Measurements from ENCODE around the gene NRM. TPM values are rescaled to one million over a fixed set of nuclear protein-coding genes. Genes with fewer than 3 reads are reported as not detected.
"Not testable (repeated sequence)": the region's sequence is repeated elsewhere in the genome, so short reads cannot be mapped to it uniquely, and the experiment has no call there.

Gene NRM
- polyA plus RNA-seq, 6 donors from 2014 or later, result 37.3 to 72.1 (median 45.4) TPM

DNA sequence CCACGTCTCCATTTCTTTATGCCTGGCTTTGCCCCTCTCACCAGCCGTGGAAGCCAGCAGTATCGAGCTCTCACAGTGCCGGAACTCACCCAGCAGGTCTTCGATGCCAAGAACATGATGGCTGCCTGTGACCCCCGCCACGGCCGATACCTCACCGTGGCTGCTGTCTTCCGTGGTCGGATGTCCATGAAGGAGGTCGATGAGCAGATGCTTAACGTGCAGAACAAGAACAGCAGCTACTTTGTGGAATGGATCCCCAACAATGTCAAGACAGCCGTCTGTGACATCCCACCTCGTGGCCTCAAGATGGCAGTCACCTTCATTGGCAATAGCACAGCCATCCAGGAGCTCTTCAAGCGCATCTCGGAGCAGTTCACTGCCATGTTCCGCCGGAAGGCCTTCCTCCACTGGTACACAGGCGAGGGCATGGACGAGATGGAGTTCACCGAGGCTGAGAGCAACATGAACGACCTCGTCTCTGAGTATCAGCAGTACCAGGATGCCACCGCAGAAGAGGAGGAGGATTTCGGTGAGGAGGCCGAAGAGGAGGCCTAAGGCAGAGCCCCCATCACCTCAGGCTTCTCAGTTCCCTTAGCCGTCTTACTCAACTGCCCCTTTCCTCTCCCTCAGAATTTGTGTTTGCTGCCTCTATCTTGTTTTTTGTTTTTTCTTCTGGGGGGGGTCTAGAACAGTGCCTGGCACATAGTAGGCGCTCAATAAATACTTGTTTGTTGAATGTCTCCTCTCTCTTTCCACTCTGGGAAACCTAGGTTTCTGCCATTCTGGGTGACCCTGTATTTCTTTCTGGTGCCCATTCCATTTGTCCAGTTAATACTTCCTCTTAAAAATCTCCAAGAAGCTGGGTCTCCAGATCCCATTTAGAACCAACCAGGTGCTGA is 33.3 kb upstream of the NRM start:
- H3K9me3 Mint-ChIP-seq; H3K27me3 Mint-ChIP-seq; ATAC-seq (ENCODE audit: low read depth in 2 of 2); DNase-seq: not testable (repeated sequence)
- Mint-ChIP-seq H3K4me3 (peak overlapping the region in 5 of 8 donors; percentile 3 to 75 (median 41)), H3K36me3 (peaks cover 7 to 25% of the 10 kb centered on the region in 2 donors), H3K4me1 (peaks cover 30 to 47% (median 44%) of the 10 kb centered on the region in 3 donors), H3K27ac (peak overlapping the region in 4 of 6 donors; percentile 30 to 73 (median 65))

- H3K36me3 Mint-ChIP-seq, result peaks cover 7 to 25% of the 10 kb centered on the region in 2 donors
- not testable (repeated sequence) for DNase-seq; H3K9me3 Mint-ChIP-seq; H3K27me3 Mint-ChIP-seq; ATAC-seq (ENCODE audit: low read depth in 2 of 2)
- H3K4me1 Mint-ChIP-seq, result peaks cover 30 to 51% (median 44%) of the 10 kb centered on the region in 3 donors
- H3K4me3 Mint-ChIP-seq, result peak overlapping the region in 5 of 8 donors; percentile 41 to 100 (median 95)
- peak overlapping the region in 5 of 6 donors; percentile 30 to 97 (median 68) for H3K27ac Mint-ChIP-seq
Observed at GRCh38 chr6:30723159-30723842, 32.5 kb upstream of the NRM start.

DNA sequence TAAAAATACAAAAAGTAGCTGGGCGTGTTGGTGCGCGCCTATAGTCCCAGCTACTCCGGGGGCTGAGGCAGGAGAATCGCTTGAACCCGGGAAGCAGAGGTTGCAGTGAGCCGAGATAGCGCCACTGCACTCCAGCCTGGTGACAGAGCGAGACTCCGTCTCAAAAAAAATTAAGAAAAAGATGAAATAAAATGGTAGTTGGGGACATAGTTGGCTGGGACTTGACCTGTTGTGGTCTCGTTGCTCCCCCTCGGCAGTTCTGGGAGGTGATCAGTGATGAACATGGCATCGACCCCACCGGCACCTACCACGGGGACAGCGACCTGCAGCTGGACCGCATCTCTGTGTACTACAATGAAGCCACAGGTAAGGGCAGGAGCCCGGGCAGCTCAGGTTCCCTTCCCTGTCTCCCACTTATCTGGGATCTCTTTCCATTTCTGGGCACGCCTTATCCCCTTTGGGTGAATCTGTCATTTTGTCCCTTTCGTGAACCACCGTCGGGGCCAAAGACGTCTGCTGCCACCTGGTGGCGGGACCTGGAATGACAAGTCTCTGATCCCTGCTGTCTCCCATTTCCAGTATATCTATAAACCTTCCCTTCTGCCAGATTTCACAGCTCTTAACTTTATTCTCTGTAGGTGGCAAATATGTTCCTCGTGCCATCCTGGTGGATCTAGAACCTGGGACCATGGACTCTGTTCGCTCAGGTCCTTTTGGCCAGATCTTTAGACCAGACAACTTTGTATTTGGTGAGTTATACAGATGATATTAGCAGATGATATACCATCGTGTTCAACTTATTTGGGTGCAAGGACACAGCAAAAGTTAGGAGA is 31.7 kb upstream of the NRM start:
- Mint-ChIP-seq H3K9me3 (no peaks in the 10 kb centered on the region), H3K4me3 (peak overlapping the region; percentile 89 to 100 (median 99)), H3K36me3 (peaks cover 7 to 25% of the 10 kb centered on the region in 2 donors), H3K4me1 (peaks cover 33 to 54% (median 48%) of the 10 kb centered on the region in 3 donors), H3K27ac (peak overlapping the region; percentile 91 to 98 (median 96)), H3K27me3 (no peaks in the 10 kb centered on the region)
- peak; percentile 77 for DNase-seq
- ATAC-seq (ENCODE audit: low read depth in 2 of 2), result no peak

GRCh38 chr6:30722025-30722279 is 31.2 kb upstream of the NRM start:
- not testable (repeated sequence) for ATAC-seq (ENCODE audit: low read depth in 2 of 2); H3K27me3 Mint-ChIP-seq; H3K9me3 Mint-ChIP-seq; DNase-seq
- peaks cover 9 to 25% of the 10 kb centered on the region in 2 donors for H3K36me3 Mint-ChIP-seq
- H3K27ac Mint-ChIP-seq, result peak overlapping the region in 5 of 6 donors; percentile 93 to 98 (median 97)
- H3K4me1 Mint-ChIP-seq, result peaks cover 37 to 60% (median 53%) of the 10 kb centered on the region in 3 donors
- H3K4me3 Mint-ChIP-seq, result peak overlapping the region; percentile 89 to 100 (median 99)

GRCh38 chr6:30721198-30722024 is 30.6 kb upstream of the NRM start:
- Mint-ChIP-seq H3K4me3 (peak overlapping the region; percentile 89 to 100 (median 99)), H3K36me3 (peaks cover 14 to 25% of the 10 kb centered on the region in 2 donors), H3K27ac (peak overlapping the region; percentile 93 to 100 (median 98)), H3K9me3 (no peaks in the 10 kb centered on the region), H3K4me1 (peaks cover 42 to 65% (median 58%) of the 10 kb centered on the region in 3 donors), H3K27me3 (no peaks in the 10 kb centered on the region)
- ATAC-seq (ENCODE audit: low read depth in 2 of 2) (peak; percentile 27 to 40), DNase-seq (peak; percentile 96)

GRCh38 chr6:30720738-30721197 is 30.0 kb upstream of the NRM start:
- Mint-ChIP-seq H3K36me3 (peaks cover 15 to 25% of the 10 kb centered on the region in 2 donors), H3K4me3 (peak overlapping the region; percentile 89 to 100 (median 99)), H3K4me1 (peaks cover 47 to 71% (median 62%) of the 10 kb centered on the region in 3 donors), H3K9me3 (no peaks in the 10 kb centered on the region), H3K27ac (peak overlapping the region; percentile 93 to 100 (median 97)), H3K27me3 (no peaks in the 10 kb centered on the region)
- DNase-seq (peak; percentile 61), ATAC-seq (ENCODE audit: low read depth in 2 of 2) (peak in 1 of 2 donors; percentile 9)

DNA sequence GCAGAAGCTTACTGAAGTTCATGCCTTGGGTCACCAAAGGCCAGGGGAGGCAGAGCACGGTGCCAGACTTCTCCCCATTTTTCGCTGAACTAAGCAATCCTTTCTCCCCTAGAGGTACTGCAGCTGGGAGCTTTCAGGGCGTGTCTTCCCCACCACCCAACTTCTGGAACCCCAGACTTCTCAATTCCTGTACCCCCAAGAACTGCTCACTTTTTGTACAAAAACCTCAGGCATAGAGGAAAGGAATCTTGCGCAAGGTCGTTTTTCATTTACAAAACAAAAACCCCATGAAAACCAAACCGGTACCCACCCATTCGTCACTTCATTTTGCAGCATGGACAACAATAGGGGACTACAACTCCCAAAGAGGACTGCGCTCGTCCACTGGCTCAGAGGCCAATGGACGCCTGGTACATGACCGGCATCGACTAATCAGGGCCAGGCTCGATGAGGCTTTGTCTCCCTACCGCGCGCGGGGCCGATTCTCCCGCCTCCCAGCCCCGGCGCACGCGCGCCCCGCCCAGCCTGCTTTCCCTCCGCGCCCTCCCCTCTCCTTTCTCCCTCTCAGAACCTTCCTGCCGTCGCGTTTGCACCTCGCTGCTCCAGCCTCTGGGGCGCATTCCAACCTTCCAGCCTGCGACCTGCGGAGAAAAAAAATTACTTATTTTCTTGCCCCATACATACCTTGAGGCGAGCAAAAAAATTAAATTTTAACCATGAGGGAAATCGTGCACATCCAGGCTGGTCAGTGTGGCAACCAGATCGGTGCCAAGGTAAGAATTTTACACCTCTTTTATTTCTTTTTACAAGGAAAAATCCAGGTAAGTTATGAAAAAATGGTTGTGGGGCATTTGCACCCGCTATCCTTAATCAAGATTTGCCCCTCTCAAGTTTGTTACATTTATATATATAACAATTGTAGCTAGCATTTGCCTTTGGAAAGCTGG is 29.3 kb upstream of the NRM start, which contains the start of gene TUBB:
Gene TUBB (plus strand): TSS at position 562 of the 947 bp plus-strand sequence. CDS start 155 bp downstream, at position 717.
- peaks cover 15 to 22% of the 10 kb centered on the region in 2 donors for H3K36me3 Mint-ChIP-seq
- DNase-seq (peak; percentile 92), ATAC-seq (ENCODE audit: low read depth in 2 of 2) (peak; percentile 55)
- peaks cover 47 to 72% (median 59%) of the 10 kb centered on the region in 3 donors for H3K4me1 Mint-ChIP-seq
- peak within 1 kb of the TSS; percentile 93 to 100 (median 97) for H3K27ac Mint-ChIP-seq
- peak within 1 kb of the TSS; percentile 89 to 100 (median 99) for H3K4me3 Mint-ChIP-seq
- no peaks in the 10 kb centered on the region for H3K27me3 Mint-ChIP-seq
- no peaks in the 10 kb centered on the region for H3K9me3 Mint-ChIP-seq

- DNase-seq, result no peak
- peaks cover 44 to 68% (median 52%) of the 10 kb centered on the region in 3 donors for H3K4me1 Mint-ChIP-seq
- peak overlapping the region; percentile 89 to 100 (median 99) for H3K4me3 Mint-ChIP-seq
- H3K27ac Mint-ChIP-seq, result peak overlapping the region in 4 of 6 donors; percentile 93 to 100 (median 97)
- no peaks in the 10 kb centered on the region for H3K27me3 Mint-ChIP-seq
- peaks cover 15% of the 10 kb centered on the region in 2 donors for H3K36me3 Mint-ChIP-seq
- ATAC-seq (ENCODE audit: low read depth in 2 of 2), result no peak
- no peaks in the 10 kb centered on the region for H3K9me3 Mint-ChIP-seq
Observed at GRCh38 chr6:30719356-30719755, 28.6 kb upstream of the NRM start.

GRCh38 chr6:30717845-30718720 is 27.3 kb upstream of the NRM start:
- DNase-seq; ATAC-seq (ENCODE audit: low read depth in 2 of 2); H3K27me3 Mint-ChIP-seq; H3K9me3 Mint-ChIP-seq: not testable (repeated sequence)
- H3K4me3 Mint-ChIP-seq, result peak overlapping the region; percentile 89 to 99 (median 95)
- peaks cover 13 to 20% of the 10 kb centered on the region in 2 donors for H3K36me3 Mint-ChIP-seq
- peaks cover 41 to 58% (median 43%) of the 10 kb centered on the region in 3 donors for H3K4me1 Mint-ChIP-seq
- peak overlapping the region; percentile 96 to 99 (median 98) for H3K27ac Mint-ChIP-seq

DNA sequence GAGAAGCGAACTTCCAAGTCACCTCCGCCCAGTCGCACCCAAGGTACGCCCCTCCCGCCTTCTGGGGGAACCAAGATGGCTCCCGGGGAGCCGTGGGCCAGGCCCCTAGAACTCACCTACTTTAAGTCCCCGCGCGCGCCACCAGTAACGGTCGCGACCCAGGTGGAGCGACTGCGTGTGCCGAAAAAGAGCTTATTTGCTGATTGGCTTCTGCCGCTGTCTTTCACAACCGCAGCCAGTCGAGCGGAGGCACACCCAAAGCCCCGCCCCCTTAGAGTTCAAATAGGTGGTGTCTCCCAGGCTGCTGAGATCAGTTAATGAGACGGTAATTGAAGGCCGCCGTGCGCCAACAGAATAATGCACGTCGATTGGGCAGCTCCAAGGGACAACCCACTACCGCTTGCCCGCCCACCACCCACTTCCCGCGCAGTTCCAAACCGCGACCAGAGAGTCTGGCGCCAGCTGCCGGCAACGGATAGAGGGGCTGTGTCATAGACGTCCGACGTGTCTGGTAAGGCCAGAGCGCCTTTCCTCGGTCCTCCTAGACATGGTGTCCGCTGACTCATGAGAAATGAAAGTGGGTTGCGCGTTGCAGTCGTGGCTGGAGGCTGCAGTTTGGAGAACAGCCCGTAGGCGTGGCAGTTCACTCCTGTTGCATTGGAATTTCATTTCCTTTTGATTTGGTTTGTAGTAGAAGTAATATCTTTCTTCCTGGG is 26.5 kb upstream of the NRM start, which contains the start of gene MDC1:
Gene MDC1 (minus strand): TSS at position 153 of the 716 bp plus-strand sequence. CDS start 2,106 bp downstream, outside the sequence.
- H3K4me1 Mint-ChIP-seq, result peaks cover 41 to 56% (median 41%) of the 10 kb centered on the region in 3 donors
- peak; percentile 72 to 75 for ATAC-seq (ENCODE audit: low read depth in 2 of 2)
- peak within 1 kb of the TSS; percentile 96 to 99 (median 98) for H3K27ac Mint-ChIP-seq
- H3K4me3 Mint-ChIP-seq, result peak within 1 kb of the TSS; percentile 89 to 99 (median 95)
- peak; percentile 99 for DNase-seq
- H3K27me3 Mint-ChIP-seq, result no peaks in the 10 kb centered on the region
- peaks cover 14 to 20% of the 10 kb centered on the region in 2 donors for H3K36me3 Mint-ChIP-seq
- no peaks in the 10 kb centered on the region for H3K9me3 Mint-ChIP-seq
